HepG2 (cell line): ENCODE measurements around the gene ATP9B. TPM values are rescaled to one million over a fixed set of nuclear protein-coding genes. Genes with fewer than 3 reads are reported as not detected.

Experiments used
- CENPX ChIP-seq: sonication (generic); formaldehyde crosslinking; IDR thresholded peaks from 2 replicates; pipeline ENCODE4 v1.9.0; 2021; ENCODE audit warnings: mild to moderate bottlenecking, missing genetic modification reagents, moderate library complexity
- ETV5 ChIP-seq: IDR thresholded peaks from 2 replicates; pipeline ENCODE4 v1.6.1; 2018; ENCODE audit warnings: missing biosample characterization, missing genetic modification reagents, inconsistent platforms, borderline replicate concordance
- KDM2A ChIP-seq: sonication (generic); formaldehyde crosslinking; IDR thresholded peaks from 2 replicates; pipeline ENCODE4 v1.4.0; 2020; ENCODE audit warnings: low read depth, missing genetic modification reagents, borderline replicate concordance
- LCORL ChIP-seq, 2 experiments: fragments of 450-650 bp in 1 of 2; sonication (generic) in 1 of 2; formaldehyde crosslinking in 1 of 2; IDR thresholded peaks; 2 replicates each; pipeline versions ENCODE4 v1.5.0 to v1.6.1; 2017 to 2020; ENCODE audit warnings: antibody characterized with exemption in 1 of 2, missing genetic modification reagents in 1 of 2
- MXD1 ChIP-seq: sonication (generic); formaldehyde crosslinking; IDR thresholded peaks from 2 replicates; pipeline ENCODE4 v1.4.0; 2020; ENCODE audit warnings: mild to moderate bottlenecking, missing genetic modification reagents
- NCOR1 ChIP-seq: fragments of 200-600 bp; sonication (generic); IDR thresholded peaks from 2 replicates; pipeline ENCODE4 v1.7.0; 2017; ENCODE audit warnings: antibody characterized with exemption, low read length, borderline replicate concordance
- PCBP1 ChIP-seq: fragments of 200-400 bp; formaldehyde crosslinking; IDR thresholded peaks from 2 replicates; pipeline ENCODE4 v1.6.1; 2017; ENCODE audit warnings: mild to moderate bottlenecking, low read depth, low read length, borderline replicate concordance
- PRDM15 ChIP-seq: sonication (generic); formaldehyde crosslinking; IDR thresholded peaks from 2 replicates; pipeline ENCODE4 v1.4.0; 2020; ENCODE audit warnings: missing genetic modification reagents
- RFXAP ChIP-seq: sonication (generic); formaldehyde crosslinking; IDR thresholded peaks from 2 replicates; pipeline ENCODE4 v1.4.0; 2020; ENCODE audit warnings: missing genetic modification reagents, borderline replicate concordance
- RORA ChIP-seq: sonication (generic); formaldehyde crosslinking; IDR thresholded peaks from 2 replicates; pipeline ENCODE4 v1.5.0; 2020; ENCODE audit warnings: mild to moderate bottlenecking, missing genetic modification reagents, moderate library complexity
- ZKSCAN1 ChIP-seq: fragments of 150-350 bp; IDR thresholded peaks from 2 replicates; pipeline ENCODE4 v1.6.1; 2014; ENCODE audit warnings: low read length
- ZNF10 ChIP-seq: sonication (generic); formaldehyde crosslinking; IDR thresholded peaks from 2 replicates; pipeline ENCODE4 v1.4.0; 2020; ENCODE audit warnings: mild to moderate bottlenecking, low read depth, missing genetic modification reagents, borderline replicate concordance
- ZNF841 ChIP-seq: sonication (generic); formaldehyde crosslinking; IDR thresholded peaks from 2 replicates; pipeline ENCODE4 v1.8.1; 2023; ENCODE audit warnings: missing genetic modification reagents, borderline replicate concordance
- polyA plus RNA-seq, 8 experiments: library from polyadenylated mRNA; depleted of rRNA in 3 of 8; stranded (reverse) in 7 of 8; unstranded in 1 of 8; fragments of >200 nt; fragmentation: Illumina TruSeq in 4 of 8; extraction: Trizol in 4 of 8; gene quantifications; 2 replicates each; pipeline versions ENCODE4 v1.2.1 to v1.2.3, GENCODE V29; 2011 to 2016; ENCODE audit warnings: low read depth in 4 of 8, missing spikeins in 1 of 8, mixed read lengths in 1 of 8; ENCODE audit not compliant: insufficient read depth in 1 of 8
- total RNA-seq, 5 experiments: library from RNA; depleted of rRNA; stranded (reverse); fragments of >200 nt; fragmentation: Illumina TruSeq; extraction: Trizol; gene quantifications; 2 replicates each; pipeline ENCODE4 v1.2.3, GENCODE V29; 2016; ENCODE audit warnings: low read depth in 1 of 5
- TF ChIP-seq, protein P1 (sequence below): sonication (generic); formaldehyde crosslinking; IDR thresholded peaks from 2 replicates; pipeline ENCODE4 v1.4.0; 2020; ENCODE audit warnings: missing genetic modification reagents, borderline replicate concordance

The ATP9B gene
- total and polyA plus RNA-seq, 2 of the 13 experiments (the other 11 are each of a cell fraction or from before 2014, with no cell fraction given), result 10.8 to 11.3 TPM

- no peak for TF ChIP-seq PRDM15 (CRISPR knock-in tag)
- 0 out of 2 replicates have a peak, but pooled peaks have one; percentile 50 for TF ChIP-seq RORA
- no peak for TF ChIP-seq MXD1
- no peak for TF ChIP-seq KDM2A (CRISPR knock-in tag)
- TF ChIP-seq ZNF841 (CRISPR knock-in tag), result 0 out of 2 replicates have a peak, but pooled peaks have one; percentile 13
- no peak for TF ChIP-seq ZNF10 (CRISPR knock-in tag)
- TF ChIP-seq NCOR1, result no peak
- TF ChIP-seq CENPX (CRISPR knock-in tag), result no peak
- TF ChIP-seq PCBP1, result no peak
- TF ChIP-seq ZKSCAN1, result no peak
- TF ChIP-seq, protein P1, sequence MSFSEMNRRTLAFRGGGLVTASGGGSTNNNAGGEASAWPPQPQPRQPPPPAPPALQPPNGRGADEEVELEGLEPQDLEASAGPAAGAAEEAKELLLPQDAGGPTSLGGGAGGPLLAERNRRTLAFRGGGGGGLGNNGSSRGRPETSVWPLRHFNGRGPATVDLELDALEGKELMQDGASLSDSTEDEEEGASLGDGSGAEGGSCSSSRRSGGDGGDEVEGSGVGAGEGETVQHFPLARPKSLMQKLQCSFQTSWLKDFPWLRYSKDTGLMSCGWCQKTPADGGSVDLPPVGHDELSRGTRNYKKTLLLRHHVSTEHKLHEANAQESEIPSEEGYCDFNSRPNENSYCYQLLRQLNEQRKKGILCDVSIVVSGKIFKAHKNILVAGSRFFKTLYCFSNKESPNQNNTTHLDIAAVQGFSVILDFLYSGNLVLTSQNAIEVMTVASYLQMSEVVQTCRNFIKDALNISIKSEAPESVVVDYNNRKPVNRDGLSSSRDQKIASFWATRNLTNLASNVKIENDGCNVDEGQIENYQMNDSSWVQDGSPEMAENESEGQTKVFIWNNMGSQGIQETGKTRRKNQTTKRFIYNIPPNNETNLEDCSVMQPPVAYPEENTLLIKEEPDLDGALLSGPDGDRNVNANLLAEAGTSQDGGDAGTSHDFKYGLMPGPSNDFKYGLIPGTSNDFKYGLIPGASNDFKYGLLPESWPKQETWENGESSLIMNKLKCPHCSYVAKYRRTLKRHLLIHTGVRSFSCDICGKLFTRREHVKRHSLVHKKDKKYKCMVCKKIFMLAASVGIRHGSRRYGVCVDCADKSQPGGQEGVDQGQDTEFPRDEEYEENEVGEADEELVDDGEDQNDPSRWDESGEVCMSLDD (CRISPR knock-in tag), result no peak
- no peak for TF ChIP-seq RFXAP (CRISPR knock-in tag)
- no peak for TF ChIP-seq ETV5 (CRISPR knock-in tag)
- no peak for TF ChIP-seq LCORL (IDR thresholded peaks at IDR 0.05)
- no peak for TF ChIP-seq LCORL (CRISPR knock-in tag; IDR thresholded peaks at IDR 0.05)
These were observed 540 bp downstream of the ATP9B start (continued) for GRCh38 chr18:79069717-79070151.
